GM18508 (cell line): ENCODE data around the gene POLR3H.

Experiments
- ATAC-seq: cut with Tn5 transposase; IDR thresholded peaks from one replicate; pipeline ENCODE4 v1.9.1; 2021; ENCODE audit warnings: moderate number of reproducible peaks; ENCODE audit not compliant: insufficient read depth, unreplicated experiment

The POLR3H gene

DNA sequence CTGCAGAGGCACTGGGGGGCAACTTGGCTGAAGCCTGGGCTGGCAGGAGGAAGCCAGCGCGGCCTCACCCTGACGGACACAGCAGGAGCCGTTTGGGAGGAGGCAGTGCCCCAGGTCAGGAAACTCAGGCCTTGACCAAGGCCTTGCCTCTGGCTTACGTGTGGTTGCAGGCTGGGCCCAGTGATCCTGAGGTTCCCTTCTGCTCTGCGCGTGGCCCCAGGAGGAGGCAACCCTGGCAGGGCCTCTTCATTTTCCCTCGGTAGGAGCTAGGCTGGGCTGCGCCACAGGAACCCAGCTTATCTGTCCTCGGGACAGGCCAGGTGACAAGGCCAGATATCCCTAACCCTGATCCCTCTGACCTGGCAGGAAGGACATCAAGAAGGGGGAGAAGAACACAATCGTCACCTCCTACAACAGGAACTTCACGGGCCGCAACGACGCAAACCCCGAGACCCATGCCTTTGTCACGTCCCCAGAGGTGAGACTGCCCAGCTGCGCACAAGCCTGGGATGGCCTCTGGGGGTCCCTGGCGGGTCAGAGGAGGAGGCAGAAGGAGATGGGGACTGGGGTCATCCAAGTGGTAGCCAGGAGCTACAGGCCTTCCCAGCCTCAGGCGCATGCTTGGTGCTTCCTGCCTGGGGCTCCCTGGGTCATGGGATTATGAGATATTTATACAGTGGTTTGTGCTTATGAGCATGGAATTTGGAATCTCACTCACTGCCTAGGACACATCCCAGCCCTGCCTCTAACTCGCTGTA lies 20.6 kb downstream of the POLR3H start:
- ATAC-seq, result no peak

DNA sequence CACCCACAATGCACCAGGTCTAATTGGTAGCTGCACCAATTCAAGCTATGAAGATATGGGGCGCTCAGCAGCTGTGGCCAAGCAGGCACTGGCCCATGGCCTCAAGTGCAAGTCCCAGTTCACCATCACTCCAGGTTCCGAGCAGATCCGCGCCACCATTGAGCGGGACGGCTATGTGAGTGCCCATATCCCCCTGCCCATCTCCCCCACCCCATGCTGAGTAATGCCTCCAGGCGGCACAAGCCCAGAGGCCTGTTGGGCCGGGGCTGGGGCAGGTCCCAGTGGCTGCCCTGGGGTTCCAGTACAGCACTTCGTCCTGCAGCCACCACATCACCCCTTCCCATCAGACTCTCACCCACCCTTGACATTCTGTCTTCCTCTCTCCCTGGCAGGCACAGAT lies 21.5 kb downstream of the POLR3H start:
- no peak for ATAC-seq

DNA sequence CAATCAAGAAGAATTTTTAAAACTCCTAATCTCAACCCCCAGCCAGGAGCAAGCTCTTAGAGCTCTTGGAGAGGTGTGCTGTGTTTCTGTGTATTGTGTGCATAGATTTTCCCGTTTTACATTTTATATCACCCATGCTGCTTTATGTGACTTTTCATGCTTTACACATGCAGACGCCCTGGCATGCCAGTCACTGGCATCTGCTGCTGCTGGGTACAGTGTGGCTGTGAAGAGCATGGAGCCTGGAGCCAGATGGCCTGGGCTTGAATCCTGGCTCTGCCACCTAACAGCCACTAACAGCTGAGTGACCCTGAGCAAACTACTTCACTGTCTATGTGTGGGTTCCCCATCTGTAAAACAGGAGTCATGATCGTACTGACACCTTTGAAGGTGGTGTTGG lies 23.1 kb downstream of the POLR3H start:
- no peak for ATAC-seq

DNA sequence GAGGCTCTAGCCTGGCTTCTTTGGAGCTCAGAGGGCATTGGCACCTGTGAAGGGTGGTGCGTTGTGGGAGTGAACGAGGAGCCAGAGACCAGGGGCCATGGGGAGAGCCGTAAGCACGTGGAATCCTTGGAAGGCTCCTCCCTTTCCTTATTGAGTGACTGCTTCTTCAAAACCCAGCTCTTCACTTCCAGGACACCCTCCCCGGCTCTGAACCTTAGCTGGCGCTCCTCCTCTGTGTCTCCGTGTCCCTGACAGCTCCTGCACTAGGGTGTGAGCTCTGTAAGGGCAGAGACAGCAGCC lies 26.3 kb downstream of the POLR3H start:
- ATAC-seq, result no peak

DNA sequence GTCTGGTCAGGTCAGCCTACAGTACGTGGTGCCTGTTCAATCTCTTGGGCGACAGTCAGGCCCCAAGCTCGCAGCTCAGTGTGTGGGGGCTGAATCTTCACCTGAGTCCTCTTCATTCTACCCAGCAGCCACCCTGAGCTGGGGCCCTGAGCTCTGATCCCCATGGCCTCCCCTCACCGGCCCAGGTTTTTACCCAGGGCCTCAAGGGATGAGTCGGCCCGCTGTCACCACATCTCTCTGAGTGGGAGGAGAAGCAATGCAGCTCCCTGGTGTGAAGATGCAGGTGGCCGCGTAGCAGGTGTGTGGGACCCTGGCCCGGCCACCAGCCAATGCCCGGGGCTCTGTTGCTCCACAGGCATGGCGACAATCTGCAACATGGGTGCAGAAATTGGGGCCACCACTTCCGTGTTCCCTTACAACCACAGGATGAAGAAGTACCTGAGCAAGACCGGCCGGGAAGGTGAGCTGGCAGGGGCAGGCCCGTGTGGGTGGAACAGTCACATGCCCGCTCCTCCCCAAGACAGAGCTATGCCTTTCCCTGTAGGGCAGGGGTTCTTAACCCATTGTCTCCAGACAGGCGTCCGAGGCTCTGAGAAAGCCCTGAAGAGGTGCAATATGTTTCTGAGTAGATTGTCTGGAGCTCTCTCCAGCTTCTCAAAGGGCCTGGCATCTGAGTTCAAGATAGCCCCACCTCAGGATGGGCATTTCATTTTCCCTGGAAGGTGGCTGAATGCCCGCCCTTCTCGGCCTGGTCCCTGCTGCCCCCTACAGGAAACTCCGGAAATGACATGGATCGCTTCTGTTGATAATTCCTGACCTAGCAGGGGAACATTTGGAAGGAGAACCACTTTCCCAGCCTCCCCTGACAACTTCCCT lies 26.9 kb downstream of the POLR3H start:
- no peak for ATAC-seq

DNA sequence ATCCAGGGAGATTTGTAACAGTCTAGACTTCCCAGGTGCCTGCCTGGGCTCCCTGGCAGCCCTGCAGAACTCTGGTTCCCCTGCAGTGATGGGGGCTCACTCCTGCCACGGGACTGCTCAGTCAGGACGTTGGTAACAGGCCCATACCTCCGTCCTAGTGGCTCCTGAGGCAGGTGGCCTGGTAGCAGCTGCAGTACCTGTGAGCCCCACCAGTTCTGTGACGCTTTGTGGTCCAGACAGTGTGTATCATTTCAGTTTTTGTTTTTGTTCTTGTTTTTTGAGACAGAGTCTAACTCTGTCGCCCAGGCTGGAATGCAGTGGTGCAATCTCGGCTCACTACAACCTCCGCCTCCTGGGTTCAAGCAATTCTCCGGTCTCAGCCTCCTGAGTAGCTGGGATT lies 27.8 kb downstream of the POLR3H start:
- ATAC-seq, result no peak

DNA sequence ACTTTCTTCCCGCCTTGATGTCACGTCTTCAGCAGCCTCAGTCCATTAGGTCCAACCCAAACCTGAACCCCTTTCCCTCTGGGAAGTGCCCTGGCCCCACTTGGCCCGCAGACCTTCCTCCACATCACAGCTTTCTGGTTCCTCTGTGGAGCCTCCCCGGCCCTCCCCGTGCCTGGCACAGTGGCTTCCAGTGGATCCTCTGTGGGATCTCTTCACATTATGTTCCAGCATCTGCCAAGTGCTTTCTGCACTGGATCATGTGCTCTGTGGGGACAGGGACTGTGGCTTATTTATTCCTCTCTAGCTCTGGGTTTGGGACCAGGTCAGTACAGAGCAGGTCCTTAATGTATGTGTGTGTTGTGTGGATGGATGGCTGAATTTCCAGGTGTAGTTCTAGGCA lies 30.9 kb downstream of the POLR3H start:
- ATAC-seq, result no peak

DNA sequence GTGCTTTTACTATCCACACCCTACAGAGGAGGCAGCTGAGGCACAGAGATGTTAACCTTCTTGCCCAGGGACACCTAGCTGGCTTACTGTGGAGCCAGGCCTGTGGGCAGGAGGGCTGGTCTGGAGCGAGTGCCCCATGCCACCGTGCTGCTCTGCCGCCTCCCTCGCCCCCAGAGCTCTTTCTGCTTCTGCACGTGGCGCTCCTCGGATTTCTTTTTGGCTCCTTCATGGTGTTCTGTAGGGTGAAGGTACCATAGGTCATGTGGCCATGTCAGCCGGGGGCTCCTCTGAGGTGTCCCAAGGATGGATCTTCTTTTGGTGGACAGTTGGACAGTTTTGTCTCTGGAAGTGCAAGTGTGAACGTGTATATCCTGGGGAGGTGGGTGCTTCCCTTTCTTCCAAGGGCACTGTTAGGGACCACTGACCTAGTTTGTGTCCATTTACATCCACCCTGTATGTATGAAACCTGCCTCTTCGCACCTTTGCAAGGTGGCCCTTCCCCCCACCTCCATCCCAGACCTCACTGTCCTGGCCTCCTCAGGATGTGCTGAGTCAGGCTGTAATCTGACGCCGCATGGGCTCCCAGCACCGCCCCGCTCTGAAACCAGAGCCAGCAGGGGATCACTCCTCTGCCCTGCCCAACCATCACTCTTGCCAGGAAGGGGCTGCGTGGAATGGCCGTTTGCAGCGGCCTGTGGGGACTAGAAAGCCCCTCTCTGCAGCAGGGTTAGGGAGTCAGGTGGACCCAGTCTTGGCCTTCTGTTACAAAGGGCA lies 31.7 kb downstream of the POLR3H start:
- ATAC-seq, result no peak

DNA sequence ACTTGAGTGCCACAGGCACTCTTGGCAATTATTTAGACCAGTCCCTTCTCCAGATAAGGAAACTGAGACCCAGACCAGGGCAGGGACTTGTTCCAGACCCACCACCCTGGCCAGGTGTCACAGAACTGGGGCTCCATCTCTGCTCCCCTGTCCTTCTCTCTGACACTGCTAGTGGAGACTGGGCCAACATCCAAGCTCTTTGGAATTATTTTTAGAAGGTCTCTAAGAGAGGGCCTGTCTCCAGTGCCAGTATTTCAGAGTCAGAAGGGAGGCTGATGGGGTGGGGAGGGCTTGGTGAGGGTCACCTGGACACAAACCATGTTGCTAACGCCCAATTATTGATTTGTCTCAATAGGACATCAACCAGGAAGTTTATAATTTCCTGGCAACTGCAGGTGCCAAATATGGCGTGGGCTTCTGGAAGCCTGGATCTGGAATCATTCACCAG lies 32.7 kb downstream of the POLR3H start:
- no peak for ATAC-seq

DNA sequence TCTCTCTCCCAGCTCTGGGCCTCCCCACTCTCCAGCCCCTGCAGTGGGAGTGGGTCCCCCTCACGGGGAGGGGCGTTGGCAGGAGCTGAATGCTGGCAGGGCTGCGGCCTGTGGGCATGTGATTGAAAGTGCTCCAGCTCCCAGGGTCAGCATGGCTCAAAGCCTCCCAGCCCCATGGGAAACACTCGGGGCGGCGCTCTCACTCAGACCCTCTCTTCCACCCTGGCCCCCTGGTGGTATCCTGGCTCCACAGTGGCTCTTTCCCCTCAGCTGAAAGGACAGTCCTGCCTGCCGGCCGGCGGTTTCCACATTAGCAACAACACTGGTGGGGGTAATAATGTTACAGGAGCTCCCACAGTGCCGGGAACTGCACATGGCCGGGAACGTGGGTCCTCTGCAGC lies 35.5 kb downstream of the POLR3H start:
- ATAC-seq, result no peak

DNA sequence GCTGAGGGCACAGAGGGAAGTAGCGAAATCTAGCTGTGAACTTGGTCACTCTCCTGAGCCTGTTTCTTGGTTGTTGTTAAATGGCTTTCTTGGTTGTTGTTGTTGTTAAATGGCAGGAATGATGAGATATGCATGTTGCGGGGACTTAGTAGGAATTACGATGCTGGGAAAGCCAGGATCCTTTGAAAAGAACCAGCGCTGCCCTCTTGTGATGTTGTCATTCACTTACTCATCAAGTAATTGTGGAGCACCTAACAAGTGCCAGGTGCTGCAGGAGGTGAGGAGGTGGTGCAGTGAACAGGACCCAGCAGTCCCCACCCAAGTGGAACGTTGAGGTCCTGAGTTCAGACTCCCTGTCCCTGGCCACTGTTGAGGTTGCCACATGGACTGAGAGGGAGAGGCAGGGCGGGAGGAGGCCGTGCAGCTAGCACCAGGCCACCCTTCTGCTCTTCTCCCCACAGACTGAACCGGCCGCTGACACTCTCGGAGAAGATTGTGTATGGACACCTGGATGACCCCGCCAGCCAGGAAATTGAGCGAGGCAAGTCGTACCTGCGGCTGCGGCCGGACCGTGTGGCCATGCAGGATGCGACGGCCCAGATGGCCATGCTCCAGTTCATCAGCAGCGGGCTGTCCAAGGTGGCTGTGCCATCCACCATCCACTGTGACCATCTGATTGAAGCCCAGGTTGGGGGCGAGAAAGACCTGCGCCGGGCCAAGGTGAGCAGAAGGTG lies 36.8 kb downstream of the POLR3H start:
- ATAC-seq, result no peak

DNA sequence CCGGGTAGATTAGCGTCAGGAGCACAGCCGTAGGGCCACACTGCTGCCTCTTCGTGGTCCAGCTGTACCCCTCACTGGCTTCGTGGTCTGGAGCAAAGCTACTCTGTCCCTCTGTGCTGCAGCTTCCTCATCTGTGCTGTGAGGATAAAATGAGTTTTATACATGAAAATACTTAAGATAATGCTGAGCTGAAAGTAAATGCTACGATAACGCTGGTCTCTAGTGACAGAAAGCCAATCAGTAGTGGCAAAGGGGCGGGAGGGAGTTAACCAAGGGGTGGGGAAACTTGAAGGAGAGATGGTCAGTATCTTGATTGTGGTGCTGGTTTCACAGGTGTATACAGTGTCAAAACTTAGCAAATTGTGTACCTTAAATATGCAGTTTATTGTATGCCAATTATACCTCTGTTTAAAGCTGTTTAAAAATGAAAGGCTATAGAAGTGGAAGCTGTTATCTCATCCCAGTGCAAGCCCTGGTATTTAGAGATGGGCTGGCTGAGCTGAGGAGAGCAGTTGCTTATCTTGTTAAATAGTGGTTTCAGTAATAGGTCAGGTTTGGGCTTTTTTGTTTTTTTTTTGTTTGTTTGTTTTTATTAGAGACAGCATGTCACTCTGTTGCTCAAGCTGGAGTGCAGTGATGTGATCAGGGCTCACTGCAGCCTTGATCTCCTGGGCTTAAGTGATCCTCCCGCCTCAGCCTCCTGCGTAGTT lies 38.6 kb downstream of the POLR3H start:
- ATAC-seq, result no peak

DNA sequence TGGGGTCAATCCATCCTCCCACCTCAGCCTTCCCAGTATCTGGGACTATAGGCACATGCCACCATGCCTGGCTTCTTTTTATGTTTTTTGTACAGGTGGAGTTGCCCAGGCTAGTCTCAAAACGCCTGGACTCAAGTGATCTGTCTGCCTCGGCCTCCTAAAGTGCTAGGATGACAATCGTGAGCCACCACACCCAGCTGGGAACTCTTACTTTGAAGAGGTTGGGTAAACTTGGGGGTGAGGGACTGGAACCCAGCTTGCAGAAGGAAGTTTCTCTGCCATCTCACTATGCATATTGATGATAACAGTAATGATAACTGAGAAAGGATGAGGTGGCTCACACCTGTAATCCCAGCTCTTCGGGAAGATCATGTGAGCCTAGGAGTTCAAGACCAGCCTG lies 39.5 kb downstream of the POLR3H start:
- no peak for ATAC-seq

DNA sequence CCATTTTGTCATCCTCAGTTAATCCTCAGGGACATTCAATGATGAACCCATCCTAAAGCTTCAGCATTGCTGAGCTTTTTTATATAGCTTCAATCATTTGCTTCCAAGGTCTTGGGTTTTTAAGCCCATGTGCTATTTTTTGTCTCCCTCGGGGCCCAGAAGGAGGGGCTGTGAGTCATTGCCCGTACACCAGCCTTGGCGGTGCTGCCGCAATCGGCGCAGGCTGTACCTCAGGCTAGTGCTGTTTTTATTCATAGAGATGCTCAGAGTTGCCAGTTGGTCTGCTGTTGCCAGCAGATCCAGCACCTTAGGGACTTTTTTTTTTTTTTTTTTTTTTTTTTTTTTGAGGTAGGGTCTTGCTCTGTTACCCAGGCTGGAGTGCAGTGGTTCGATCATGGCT lies 39.9 kb downstream of the POLR3H start:
- ATAC-seq, result no peak

DNA sequence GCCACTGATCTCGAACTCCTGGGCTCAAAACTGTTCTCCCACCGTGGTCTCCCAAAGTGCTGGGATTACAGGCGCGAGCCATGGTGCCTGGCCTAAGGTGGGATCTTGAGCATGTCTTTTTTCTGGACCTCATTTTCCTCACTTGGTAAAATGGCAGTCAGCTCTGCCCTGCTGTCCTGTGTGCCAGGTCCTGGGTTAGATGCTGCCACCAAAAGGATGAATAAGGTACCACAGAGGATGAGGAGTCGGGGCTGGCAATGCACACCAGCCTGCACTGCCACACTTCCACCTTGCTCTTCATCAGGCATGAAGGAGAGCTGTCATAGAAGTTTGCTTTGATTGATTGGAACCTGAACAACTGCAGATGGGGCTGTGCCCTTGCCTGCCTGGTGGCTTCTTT lies 43.1 kb downstream of the POLR3H start:
- ATAC-seq, result no peak

DNA sequence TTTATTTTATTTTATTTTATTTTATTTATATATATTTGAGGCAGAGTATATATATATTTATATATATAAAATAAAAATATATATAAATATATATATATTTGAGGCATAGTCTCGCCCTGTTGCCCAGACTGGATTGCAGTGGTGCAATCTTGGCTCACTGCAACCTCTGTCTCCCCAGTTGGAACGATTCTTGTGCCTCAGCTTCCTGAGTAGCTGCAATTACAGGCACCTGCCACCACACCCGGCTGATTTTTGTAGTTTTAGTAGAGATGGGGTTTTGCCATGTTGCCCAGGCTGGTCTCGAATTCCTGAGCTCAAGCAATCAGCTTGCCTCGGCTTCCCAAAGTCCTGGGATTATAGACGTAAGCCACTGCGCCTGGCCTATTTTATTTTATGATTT lies 44.0 kb downstream of the POLR3H start:
- no peak for ATAC-seq

DNA sequence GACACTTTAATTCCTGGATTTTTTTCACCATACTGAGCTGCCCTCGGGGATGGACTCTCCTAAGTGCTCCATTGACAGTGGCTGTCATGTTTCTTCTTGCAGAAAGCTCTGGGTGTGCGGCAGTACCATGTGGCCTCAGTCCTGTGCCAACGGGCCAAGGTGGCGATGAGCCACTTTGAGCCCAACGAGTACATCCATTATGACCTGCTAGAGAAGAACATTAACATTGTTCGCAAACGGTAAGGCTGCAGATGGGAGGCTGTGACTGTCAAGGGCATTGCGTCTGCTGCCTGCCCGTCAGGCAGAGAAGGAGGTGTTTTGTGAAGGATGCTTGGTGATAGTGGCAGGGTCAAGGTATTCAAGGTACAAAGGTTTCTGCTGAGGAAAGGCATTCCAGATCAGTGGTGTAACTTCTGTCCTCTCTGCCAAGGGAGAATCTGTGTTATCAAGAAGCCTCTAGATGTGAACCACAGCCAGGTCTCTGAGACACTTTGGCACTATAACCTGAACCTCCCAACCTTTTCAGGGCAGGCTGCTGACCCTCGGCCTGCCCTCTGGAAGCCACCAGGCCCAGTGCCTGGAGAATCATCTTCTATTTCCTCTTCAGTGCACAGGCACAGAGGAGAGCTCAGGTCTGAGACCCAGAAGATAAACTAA lies 44.5 kb downstream of the POLR3H start:
- no peak for ATAC-seq

DNA sequence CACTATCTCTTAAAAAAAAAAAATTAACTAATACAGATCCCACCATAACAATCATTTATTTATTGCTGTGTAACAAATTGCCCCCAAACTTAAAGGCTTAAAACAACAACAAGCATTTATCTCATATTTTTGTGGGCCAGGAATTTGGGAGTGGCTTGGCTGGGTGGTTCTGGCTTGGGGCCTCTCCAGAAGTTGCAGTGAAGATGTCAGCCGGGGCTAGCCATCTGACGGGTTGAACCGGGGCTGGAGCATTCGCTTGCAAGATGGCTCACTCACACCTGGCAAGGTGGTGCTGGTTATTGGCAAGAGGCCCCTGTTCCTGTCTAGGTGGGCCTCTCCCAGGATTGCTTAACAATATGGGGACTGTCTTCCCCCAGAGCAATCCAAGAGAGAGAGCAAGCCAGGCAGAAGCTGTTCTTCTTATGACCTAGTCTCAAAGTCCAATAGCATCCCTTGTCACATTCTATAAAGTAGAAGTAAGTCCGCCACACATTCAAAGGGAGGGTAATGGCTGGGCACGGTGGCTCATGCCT lies 45.9 kb downstream of the POLR3H start:
- ATAC-seq, result no peak
